22Rv1 (cell line): ENCODE measurements around the gene ZNF804A.

Experiments used
- ZFX ChIP-seq: fragments of 450-650 bp; IDR thresholded peaks from 2 replicates; pipeline ENCODE4 v1.6.1; 2017; ENCODE audit warnings: antibody characterized with exemption, borderline replicate concordance
- TF ChIP-seq, protein P1 (sequence below): fragments of 450-650 bp; IDR thresholded peaks from 2 replicates; pipeline ENCODE4 v1.5.1; 2017; ENCODE audit warnings: mild to moderate bottlenecking

- TF ChIP-seq, protein P1, sequence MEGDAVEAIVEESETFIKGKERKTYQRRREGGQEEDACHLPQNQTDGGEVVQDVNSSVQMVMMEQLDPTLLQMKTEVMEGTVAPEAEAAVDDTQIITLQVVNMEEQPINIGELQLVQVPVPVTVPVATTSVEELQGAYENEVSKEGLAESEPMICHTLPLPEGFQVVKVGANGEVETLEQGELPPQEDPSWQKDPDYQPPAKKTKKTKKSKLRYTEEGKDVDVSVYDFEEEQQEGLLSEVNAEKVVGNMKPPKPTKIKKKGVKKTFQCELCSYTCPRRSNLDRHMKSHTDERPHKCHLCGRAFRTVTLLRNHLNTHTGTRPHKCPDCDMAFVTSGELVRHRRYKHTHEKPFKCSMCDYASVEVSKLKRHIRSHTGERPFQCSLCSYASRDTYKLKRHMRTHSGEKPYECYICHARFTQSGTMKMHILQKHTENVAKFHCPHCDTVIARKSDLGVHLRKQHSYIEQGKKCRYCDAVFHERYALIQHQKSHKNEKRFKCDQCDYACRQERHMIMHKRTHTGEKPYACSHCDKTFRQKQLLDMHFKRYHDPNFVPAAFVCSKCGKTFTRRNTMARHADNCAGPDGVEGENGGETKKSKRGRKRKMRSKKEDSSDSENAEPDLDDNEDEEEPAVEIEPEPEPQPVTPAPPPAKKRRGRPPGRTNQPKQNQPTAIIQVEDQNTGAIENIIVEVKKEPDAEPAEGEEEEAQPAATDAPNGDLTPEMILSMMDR: no peak
- TF ChIP-seq ZFX: no peak
Observed at GRCh38 chr2:184859187-184859586, 260.9 kb downstream of the ZNF804A start.
